NCI-H69 (cell line): ENCODE results near the gene OPCML.

Experiments
- DNase-seq: peaks from one replicate; lab custom pipeline; 2025; lab: John Stamatoyannopoulos, UW

Gene OPCML

GRCh38 chr11:132790971-132791370 lies 741.3 kb downstream of the OPCML start:
- DNase-seq = no peak

- DNase-seq = no peak
Observed at GRCh38 chr11:132790466-132790865, 741.8 kb downstream of the OPCML start.

GRCh38 chr11:132788816-132789325 lies 743.4 kb downstream of the OPCML start:
- no peak for DNase-seq

GRCh38 chr11:132785878-132786277 lies 746.4 kb downstream of the OPCML start:
- no peak for DNase-seq

GRCh38 chr11:132784441-132784840 lies 747.9 kb downstream of the OPCML start:
- no peak for DNase-seq

GRCh38 chr11:132782102-132782501 lies 750.2 kb downstream of the OPCML start:
- DNase-seq = peak; percentile 11

- DNase-seq = no peak
Observed at GRCh38 chr11:132780046-132780445, 752.3 kb downstream of the OPCML start.

GRCh38 chr11:132779497-132779896 lies 752.8 kb downstream of the OPCML start:
- DNase-seq = no peak

- no peak for DNase-seq
Observed at GRCh38 chr11:132777067-132777975, 755.0 kb downstream of the OPCML start.

GRCh38 chr11:132773751-132774150 lies 758.5 kb downstream of the OPCML start:
- no peak for DNase-seq

GRCh38 chr11:132772703-132773545 lies 759.4 kb downstream of the OPCML start:
- DNase-seq = no peak

- DNase-seq = no peak
Observed at GRCh38 chr11:132771746-132772145, 760.6 kb downstream of the OPCML start.

- no peak for DNase-seq
Observed at GRCh38 chr11:132770829-132771530, 761.3 kb downstream of the OPCML start.

GRCh38 chr11:132763503-132763902 lies 768.8 kb downstream of the OPCML start:
- no peak for DNase-seq

GRCh38 chr11:132755934-132756333 lies 776.4 kb downstream of the OPCML start:
- no peak for DNase-seq

- DNase-seq = no peak
Observed at GRCh38 chr11:132751516-132752250, 780.6 kb downstream of the OPCML start.

GRCh38 chr11:132746305-132746704 lies 786.0 kb downstream of the OPCML start:
- DNase-seq = no peak

GRCh38 chr11:132745306-132745705 lies 787.0 kb downstream of the OPCML start:
- DNase-seq = no peak

- DNase-seq = no peak
Observed at GRCh38 chr11:132744771-132745170, 787.5 kb downstream of the OPCML start.

- DNase-seq = no peak
Observed at GRCh38 chr11:132743601-132744000, 788.7 kb downstream of the OPCML start.

GRCh38 chr11:132742929-132743328 lies 789.4 kb downstream of the OPCML start:
- DNase-seq = no peak
